Retinal pigment epithelial cell (primary cell): Measurements from ENCODE around the gene CDH13.
A peak's percentile ranks its signal among the peaks of the same experiment; 100 is the strongest.

Experiments
- DNase-seq: peaks from one replicate; pipeline ENCODE4 v3.0.0-alpha.2; 2010; ENCODE audit warnings: low read depth
- H3K4me3 ChIP-seq: 2 replicates; pipeline ENCODE4 v1.5.1; 2011; ENCODE audit warnings: mild to moderate bottlenecking, low read length, control low read depth, moderate library complexity
- TF ChIP-seq, protein P1 (sequence below): conservative IDR thresholded peaks from 2 replicates; pipeline ENCODE4 v1.5.1; 2011; ENCODE audit warnings: low read depth, low read length, control low read depth, inconsistent platforms

Gene CDH13

GRCh38 chr16:82892324-82892723 lies 265.6 kb downstream of the CDH13 start:
- TF ChIP-seq, protein P1, sequence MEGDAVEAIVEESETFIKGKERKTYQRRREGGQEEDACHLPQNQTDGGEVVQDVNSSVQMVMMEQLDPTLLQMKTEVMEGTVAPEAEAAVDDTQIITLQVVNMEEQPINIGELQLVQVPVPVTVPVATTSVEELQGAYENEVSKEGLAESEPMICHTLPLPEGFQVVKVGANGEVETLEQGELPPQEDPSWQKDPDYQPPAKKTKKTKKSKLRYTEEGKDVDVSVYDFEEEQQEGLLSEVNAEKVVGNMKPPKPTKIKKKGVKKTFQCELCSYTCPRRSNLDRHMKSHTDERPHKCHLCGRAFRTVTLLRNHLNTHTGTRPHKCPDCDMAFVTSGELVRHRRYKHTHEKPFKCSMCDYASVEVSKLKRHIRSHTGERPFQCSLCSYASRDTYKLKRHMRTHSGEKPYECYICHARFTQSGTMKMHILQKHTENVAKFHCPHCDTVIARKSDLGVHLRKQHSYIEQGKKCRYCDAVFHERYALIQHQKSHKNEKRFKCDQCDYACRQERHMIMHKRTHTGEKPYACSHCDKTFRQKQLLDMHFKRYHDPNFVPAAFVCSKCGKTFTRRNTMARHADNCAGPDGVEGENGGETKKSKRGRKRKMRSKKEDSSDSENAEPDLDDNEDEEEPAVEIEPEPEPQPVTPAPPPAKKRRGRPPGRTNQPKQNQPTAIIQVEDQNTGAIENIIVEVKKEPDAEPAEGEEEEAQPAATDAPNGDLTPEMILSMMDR, result no peak
- H3K4me3 ChIP-seq, result no peak overlapping the region
- DNase-seq, result no peak

GRCh38 chr16:82895843-82896242 lies 269.1 kb downstream of the CDH13 start:
- TF ChIP-seq, protein P1, result no peak
- no peak overlapping the region for H3K4me3 ChIP-seq
- DNase-seq, result no peak

DNA sequence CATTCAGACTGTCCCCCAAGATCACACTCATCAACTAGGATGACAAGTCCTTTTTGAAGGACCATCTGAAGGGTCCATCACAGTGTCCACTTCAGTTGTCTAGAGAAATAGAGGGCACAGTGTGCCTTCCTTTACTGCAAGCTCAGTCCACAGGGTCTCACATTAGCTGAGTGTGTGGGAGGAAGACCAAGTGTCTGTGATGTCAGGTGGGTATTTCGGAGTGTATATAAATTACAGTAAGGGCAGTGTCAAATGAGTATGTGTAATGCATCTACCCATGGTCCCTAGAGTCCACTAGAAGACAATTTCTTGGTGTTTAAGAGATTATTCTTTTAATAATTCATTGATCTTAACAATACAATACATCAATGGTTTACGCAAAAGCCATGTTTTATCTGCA lies 272.2 kb downstream of the CDH13 start:
- H3K4me3 ChIP-seq, result no peak overlapping the region
- TF ChIP-seq, protein P1, result no peak
- DNase-seq, result no peak

- no peak overlapping the region for H3K4me3 ChIP-seq
- no peak for DNase-seq
- TF ChIP-seq, protein P1, result no peak
Measured at GRCh38 chr16:82899731-82900450, 273.1 kb downstream of the CDH13 start.

DNA sequence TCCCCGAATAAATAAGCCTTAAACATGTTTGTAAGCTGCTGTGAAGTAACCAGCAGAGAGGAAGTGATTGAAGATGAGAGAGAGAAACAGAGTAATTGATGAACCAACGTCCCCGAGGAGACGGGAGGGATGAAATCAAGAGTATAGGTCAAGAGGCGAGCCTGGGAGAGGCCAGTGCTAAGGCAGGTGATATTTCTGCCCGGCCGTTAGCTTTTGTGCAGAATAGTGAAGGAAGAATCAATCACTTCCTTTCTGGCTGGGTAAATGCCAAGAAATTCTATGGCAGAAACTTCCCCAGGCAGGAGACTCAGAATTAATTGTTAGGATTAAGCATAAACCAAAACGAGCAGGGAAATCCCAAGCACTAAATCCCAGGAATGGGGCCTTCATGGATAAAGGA lies 273.8 kb downstream of the CDH13 start:
- peak; percentile 38 for DNase-seq
- TF ChIP-seq, protein P1, result no peak
- H3K4me3 ChIP-seq, result no peak overlapping the region

DNA sequence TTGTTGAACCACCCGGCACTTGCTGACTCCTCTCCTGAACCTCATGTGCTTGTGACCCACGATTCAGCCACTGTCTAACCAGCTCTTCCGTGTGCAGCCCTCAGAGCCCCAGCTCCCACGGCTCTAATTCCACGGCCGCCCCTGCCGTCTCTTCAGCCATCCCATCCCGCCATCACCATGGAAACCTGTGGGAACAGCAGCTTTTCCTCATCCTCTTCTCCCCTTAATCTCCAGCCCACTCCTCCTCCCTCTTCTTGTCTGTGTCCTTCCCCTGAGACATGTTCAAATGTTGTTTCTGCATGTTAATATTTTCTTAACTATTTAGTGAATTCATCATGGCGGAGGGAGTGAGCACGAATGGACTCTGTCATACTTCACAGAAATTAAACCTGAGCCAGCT lies 285.2 kb downstream of the CDH13 start:
- no peak for DNase-seq
- TF ChIP-seq, protein P1, result no peak

DNA sequence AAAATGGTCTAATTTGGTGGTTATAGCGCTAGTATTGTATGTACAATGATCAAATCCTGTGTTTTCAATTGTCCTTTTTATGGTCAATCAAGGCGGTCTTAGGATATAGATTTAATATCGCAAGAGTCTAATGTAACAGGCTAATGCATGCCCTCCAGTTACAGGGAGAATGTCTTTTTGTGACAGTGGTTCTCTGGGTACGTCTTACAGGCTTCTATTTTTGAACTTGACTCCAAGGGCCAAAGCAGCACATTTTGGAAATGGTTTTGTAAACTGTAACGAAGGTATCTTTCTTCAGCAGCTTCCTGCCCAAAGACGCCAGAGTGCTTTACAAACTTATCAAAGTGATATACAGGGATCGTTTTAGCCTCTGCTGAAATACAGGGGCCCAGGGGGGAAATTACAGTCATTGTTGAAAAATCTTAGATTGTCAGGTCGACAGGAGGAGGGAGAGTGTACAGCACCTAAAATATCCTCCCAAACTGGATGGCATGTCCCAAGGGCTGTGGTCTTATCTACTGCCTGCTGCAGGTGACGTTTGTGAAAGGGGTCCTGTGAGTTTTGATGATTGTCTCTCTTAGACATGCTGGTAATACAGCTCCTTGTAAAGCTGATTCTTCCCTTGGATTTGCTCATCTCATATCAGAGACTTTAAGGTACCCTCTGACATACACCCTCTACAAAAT lies 288.5 kb downstream of the CDH13 start:
- no peak for DNase-seq
- TF ChIP-seq, protein P1, result no peak
- H3K4me3 ChIP-seq, result no peak overlapping the region

More for the DNA sequence above, 285.2 kb downstream of the CDH13 start:
- no peak overlapping the region for H3K4me3 ChIP-seq
